ENCODE results near the gene PTPN6. TPM values are rescaled to one million over a fixed set of nuclear protein-coding genes. Genes with fewer than 3 reads are reported as not detected.
A peak's percentile ranks its signal among the peaks of the same experiment; 100 is the strongest.

Gene PTPN6
- total and polyA plus RNA-seq, 9 of the 15 experiments (the other 6 are each of a cell fraction or from before 2014, with no cell fraction given): 1.5 to 5.1 (median 3.9) TPM

DNA sequence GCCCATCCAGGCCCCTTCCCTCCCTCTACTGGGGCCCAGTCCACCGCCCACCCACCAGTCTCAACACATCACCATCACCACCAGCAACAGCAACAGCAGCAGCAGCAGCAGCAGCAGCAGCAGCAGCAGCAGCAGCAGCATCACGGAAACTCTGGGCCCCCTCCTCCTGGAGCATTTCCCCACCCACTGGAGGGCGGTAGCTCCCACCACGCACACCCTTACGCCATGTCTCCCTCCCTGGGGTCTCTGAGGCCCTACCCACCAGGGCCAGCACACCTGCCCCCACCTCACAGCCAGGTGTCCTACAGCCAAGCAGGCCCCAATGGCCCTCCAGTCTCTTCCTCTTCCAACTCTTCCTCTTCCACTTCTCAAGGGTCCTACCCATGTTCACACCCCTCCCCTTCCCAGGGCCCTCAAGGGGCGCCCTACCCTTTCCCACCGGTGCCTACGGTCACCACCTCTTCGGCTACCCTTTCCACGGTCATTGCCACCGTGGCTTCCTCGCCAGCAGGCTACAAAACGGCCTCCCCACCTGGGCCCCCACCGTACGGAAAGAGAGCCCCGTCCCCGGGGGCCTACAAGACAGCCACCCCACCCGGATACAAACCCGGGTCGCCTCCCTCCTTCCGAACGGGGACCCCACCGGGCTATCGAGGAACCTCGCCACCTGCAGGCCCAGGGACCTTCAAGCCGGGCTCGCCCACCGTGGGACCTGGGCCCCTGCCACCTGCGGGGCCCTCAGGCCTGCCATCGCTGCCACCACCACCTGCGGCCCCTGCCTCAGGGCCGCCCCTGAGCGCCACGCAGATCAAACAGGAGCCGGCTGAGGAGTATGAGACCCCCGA, 14.3 kb upstream of the PTPN6 start:
- H3K4me3 ChIP-seq: peak overlapping the region; percentile 44; the same call in 1 of the 2 replicates
- H3K27me3 ChIP-seq (ENCODE audit: control insufficient read depth in 2 of 2, insufficient read depth in 2 of 2, low read length in 2 of 2): no peaks in the 10 kb centered on the region
- in situ Hi-C loops (cut with MboI): no loop called here
- H3K9ac ChIP-seq (ENCODE audit: insufficient read depth in 1 of 2, low read depth in 2 of 2, low read length in 2 of 2): peak overlapping the region in 1 of 2 experiments; percentile 97; a peak in 2 of 4 replicates
- ATAC-seq (no peak), FAIRE-seq (no peak), DNase-seq (ENCODE audit: extremely low read depth in 1 of 4, low spot score in 3 of 4) (no peak)
- peaks cover 18% of the 10 kb centered on the region for H3K79me2 ChIP-seq (ENCODE audit: control insufficient read depth, insufficient read depth, low read length)
- POLR2A ChIA-PET: interaction anchor here (0.6 to 2.8 kb wide), 6 partner anchors 10 to 127 kb away, joined by 3 to 18 read pairs (median 7); partner anchors contain the start of gene SPSB2
- intact Hi-C loops (cut with micrococcal nuclease): no loop called here
- no peaks in the 10 kb centered on the region for H4K20me1 ChIP-seq (replicated peaks; ENCODE audit: control insufficient read depth, insufficient read depth, low read length)
- BruUV-seq (replicated peaks): TSS peak; percentile 20
- CTCF ChIA-PET (ENCODE audit: low intra/inter-chr PET ratio): interaction anchor here (0.9 kb wide), 1 partner anchor 82 kb away, joined by 3 read pairs; the partner anchor contains the start of gene LPCAT3
- H2AFZ ChIP-seq (ENCODE audit: low read depth, low read length): no peak overlapping the region
- no peaks in the 10 kb centered on the region for H3K9me3 ChIP-seq (replicated peaks; ENCODE audit: control insufficient read depth, insufficient read depth, low read depth, low read length)
- no peaks in the 10 kb centered on the region for H3K9me1 ChIP-seq (ENCODE audit: control insufficient read depth, insufficient read depth, low read length)
- no peak overlapping the region for H3K4me2 ChIP-seq (ENCODE audit: insufficient read depth, low read length)
- peaks cover 18 to 48% of the 10 kb centered on the region in 2 experiments; a peak in 4 of 5 replicates for H3K4me1 ChIP-seq (replicated peaks in 1 of 2; ENCODE audit: control insufficient read depth in 2 of 2, insufficient read depth in 2 of 2, low read length in 2 of 2)
- H3K27ac ChIP-seq (ENCODE audit: extremely low read depth, low read depth, low read length): peak overlapping the region; percentile 92; the same call in 2 of the 3 replicates
- peaks cover 78% of the 10 kb centered on the region; the same call in 2 of the 3 replicates for H3K36me3 ChIP-seq (ENCODE audit: control insufficient read depth, insufficient read depth, low read length)
- WGBS (ENCODE audit: insufficient coverage, low coverage, missing lambda C conversion rate): 96% methylated on average over 8 of the region's 36 CpGs
- TF ChIP-seq, protein P1, sequence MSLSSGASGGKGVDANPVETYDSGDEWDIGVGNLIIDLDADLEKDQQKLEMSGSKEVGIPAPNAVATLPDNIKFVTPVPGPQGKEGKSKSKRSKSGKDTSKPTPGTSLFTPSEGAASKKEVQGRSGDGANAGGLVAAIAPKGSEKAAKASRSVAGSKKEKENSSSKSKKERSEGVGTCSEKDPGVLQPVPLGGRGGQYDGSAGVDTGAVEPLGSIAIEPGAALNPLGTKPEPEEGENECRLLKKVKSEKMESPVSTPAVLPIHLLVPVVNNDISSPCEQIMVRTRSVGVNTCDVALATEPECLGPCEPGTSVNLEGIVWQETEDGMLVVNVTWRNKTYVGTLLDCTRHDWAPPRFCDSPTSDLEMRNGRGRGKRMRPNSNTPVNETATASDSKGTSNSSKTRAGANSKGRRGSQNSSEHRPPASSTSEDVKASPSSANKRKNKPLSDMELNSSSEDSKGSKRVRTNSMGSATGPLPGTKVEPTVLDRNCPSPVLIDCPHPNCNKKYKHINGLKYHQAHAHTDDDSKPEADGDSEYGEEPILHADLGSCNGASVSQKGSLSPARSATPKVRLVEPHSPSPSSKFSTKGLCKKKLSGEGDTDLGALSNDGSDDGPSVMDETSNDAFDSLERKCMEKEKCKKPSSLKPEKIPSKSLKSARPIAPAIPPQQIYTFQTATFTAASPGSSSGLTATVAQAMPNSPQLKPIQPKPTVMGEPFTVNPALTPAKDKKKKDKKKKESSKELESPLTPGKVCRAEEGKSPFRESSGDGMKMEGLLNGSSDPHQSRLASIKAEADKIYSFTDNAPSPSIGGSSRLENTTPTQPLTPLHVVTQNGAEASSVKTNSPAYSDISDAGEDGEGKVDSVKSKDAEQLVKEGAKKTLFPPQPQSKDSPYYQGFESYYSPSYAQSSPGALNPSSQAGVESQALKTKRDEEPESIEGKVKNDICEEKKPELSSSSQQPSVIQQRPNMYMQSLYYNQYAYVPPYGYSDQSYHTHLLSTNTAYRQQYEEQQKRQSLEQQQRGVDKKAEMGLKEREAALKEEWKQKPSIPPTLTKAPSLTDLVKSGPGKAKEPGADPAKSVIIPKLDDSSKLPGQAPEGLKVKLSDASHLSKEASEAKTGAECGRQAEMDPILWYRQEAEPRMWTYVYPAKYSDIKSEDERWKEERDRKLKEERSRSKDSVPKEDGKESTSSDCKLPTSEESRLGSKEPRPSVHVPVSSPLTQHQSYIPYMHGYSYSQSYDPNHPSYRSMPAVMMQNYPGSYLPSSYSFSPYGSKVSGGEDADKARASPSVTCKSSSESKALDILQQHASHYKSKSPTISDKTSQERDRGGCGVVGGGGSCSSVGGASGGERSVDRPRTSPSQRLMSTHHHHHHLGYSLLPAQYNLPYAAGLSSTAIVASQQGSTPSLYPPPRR (CRISPR knock-in tag; IDR thresholded peaks at IDR 0.05; ENCODE audit: borderline replicate concordance): no peak
- TF ChIP-seq ZHX1 (conservative IDR thresholded peaks at IDR 0.05; ENCODE audit: low read length): no peak
- peak; percentile 18; the same call in 1 of the 2 replicates for TF ChIP-seq RBFOX2 (IDR thresholded peaks at IDR 0.05; ENCODE audit: low read depth, low read length)
- 0 out of 2 replicates have a peak, but pooled peaks have one; percentile 14 for TF ChIP-seq ZEB2 (IDR thresholded peaks at IDR 0.05)
- no peak for TF ChIP-seq NR2C1 (IDR thresholded peaks at IDR 0.05)
- no peak for TF ChIP-seq NR2C1 (tag; IDR thresholded peaks at IDR 0.05)
- TF ChIP-seq SUPT5H (IDR thresholded peaks at IDR 0.05): 0 out of 2 replicates have a peak, but pooled peaks have one; percentile 26
- peak; percentile 48; the same call in 1 of the 2 replicates for TF ChIP-seq ZBTB7A (IDR thresholded peaks at IDR 0.05; ENCODE audit: borderline replicate concordance, control insufficient read depth, low read depth, low read length)
- peak; percentile 43 for TF ChIP-seq POLR2B (IDR thresholded peaks at IDR 0.05; ENCODE audit: low read depth, partially characterized antibody)
- TF ChIP-seq CBX1 (IDR thresholded peaks at IDR 0.05; ENCODE audit: low read depth): 0 out of 2 replicates have a peak, but pooled peaks have one; percentile 1
- TF ChIP-seq ARNT (IDR thresholded peaks at IDR 0.05): no peak
- no peak for TF ChIP-seq ZNF253 (CRISPR knock-in tag; conservative IDR thresholded peaks at IDR 0.05)
- TF ChIP-seq POLR2A (conservative IDR thresholded peaks at IDR 0.05): peak; percentile 22
- TF ChIP-seq DIDO1 (tag; IDR thresholded peaks at IDR 0.05; ENCODE audit: low read depth): no peak
- TF ChIP-seq MTA1 (IDR thresholded peaks at IDR 0.05; ENCODE audit: borderline replicate concordance): no peak
- TF ChIP-seq ZNF583 (CRISPR knock-in tag; IDR thresholded peaks at IDR 0.05): no peak

Data from K562 (cell line).